Esophagus squamous epithelium (tissue), 4 donors: ENCODE data around the gene TCF7.

Source experiments
- POLR2A ChIP-seq, 4 donors: fragments of 450-650 bp; IDR thresholded peaks; one replicate each; pipeline ENCODE4 v1.6.1; 2017; ENCODE audit warnings: antibody characterized with exemption in 4 of 4, mild to moderate bottlenecking in 4 of 4, moderate library complexity in 3 of 4
- TF ChIP-seq, protein P1 (sequence below), 6 experiments: fragments of 450-650 bp in 4 of 6; fragments of 200-600 bp in 2 of 6; sonication (generic) in 2 of 6; IDR thresholded peaks; one replicate each; pipeline ENCODE4 v1.5.1; 2016 to 2019; ENCODE audit warnings: antibody characterized with exemption in 6 of 6, mild to moderate bottlenecking in 4 of 6, moderate library complexity in 4 of 6

DNA sequence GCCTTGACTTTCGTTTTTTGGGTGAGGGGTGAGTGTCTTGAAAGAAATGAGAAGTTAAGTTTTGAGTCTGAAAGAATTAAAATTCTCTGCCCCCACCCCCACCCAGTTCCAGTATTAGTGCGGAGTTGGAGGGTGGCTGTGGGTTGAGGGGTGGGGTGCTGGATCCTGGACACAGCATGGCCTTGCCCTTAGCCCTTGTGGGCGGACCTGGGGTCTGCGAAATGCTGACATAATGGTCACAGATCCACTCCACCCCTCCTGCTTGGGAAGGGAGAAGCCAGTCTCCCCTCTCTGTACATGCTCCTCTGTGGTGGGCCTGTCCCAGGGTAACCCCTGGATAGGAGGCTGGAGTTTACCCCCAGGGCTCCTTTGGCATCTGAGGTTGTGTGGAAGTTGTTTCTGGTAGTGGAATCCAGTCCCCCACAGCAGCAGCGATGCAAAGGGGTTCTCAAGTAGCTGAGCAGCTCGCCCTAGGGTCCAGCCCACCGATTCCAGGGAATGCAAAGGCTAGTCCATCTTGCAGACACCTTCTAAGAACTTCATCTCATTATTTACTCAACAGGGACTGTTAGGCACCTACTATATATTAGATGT, 42.8 kb upstream of the TCF7 start:
- TF ChIP-seq, protein P1, sequence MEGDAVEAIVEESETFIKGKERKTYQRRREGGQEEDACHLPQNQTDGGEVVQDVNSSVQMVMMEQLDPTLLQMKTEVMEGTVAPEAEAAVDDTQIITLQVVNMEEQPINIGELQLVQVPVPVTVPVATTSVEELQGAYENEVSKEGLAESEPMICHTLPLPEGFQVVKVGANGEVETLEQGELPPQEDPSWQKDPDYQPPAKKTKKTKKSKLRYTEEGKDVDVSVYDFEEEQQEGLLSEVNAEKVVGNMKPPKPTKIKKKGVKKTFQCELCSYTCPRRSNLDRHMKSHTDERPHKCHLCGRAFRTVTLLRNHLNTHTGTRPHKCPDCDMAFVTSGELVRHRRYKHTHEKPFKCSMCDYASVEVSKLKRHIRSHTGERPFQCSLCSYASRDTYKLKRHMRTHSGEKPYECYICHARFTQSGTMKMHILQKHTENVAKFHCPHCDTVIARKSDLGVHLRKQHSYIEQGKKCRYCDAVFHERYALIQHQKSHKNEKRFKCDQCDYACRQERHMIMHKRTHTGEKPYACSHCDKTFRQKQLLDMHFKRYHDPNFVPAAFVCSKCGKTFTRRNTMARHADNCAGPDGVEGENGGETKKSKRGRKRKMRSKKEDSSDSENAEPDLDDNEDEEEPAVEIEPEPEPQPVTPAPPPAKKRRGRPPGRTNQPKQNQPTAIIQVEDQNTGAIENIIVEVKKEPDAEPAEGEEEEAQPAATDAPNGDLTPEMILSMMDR (IDR thresholded peaks at IDR 0.05) = no peak
- TF ChIP-seq POLR2A (IDR thresholded peaks at IDR 0.05) = no peak
